ENCODE results near the gene DLGAP1. TPM values are rescaled to one million over a fixed set of nuclear protein-coding genes. Genes with fewer than 3 reads are reported as not detected.

Gene DLGAP1
- total and polyA plus RNA-seq, 2 experiments from 2014 or later: 3.1 to 6.5 TPM

DNA sequence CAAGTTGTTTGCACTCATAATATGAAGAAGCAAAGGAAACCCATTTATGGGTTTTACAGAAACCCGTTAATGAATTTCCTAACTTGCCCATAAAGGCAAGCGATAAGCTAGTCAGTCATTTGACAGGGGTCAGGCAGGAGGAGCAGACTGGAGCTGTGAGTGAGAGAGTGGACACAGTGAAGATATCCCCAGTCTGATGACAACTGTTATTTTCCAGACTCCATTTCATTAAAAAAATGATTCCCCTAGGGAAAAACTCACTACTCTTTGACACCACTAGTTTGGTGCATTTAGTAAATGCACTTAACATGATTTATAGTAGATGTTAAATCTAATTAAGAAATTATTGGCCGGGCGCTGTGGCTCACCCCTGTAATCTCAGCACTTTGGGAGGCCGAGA is 924.3 kb downstream of the DLGAP1 start:
- Histone ChIP-seq H3K36me3 (replicated peaks; ENCODE audit: insufficient read depth, low read depth) (no peaks in the 10 kb centered on the region), H3K9me3 (ENCODE audit: low read depth) (no peaks in the 10 kb centered on the region), H3K4me3 (no peak overlapping the region), H4K20me1 (ENCODE audit: insufficient read depth, poor library complexity, severe bottlenecking) (no peaks in the 10 kb centered on the region), H3K27ac (no peak overlapping the region), H3K4me1 (ENCODE audit: insufficient read depth) (peaks cover 7% of the 10 kb centered on the region), H3K79me2 (no peaks in the 10 kb centered on the region), H3K27me3 (no peaks in the 10 kb centered on the region), H2AFZ (no peak overlapping the region), H3K4me2 (no peak overlapping the region), H3K9me2 (replicated peaks; ENCODE audit: insufficient read depth) (no peaks in the 10 kb centered on the region)
- WGBS (ENCODE audit: low lambda C conversion rate, missing lambda C conversion rate): 56% methylated on average over 5 of the region's 5 CpGs
- TF ChIP-seq CTCF (IDR thresholded peaks at IDR 0.05; ENCODE audit: poor library complexity): no peak
- DNase-seq (ENCODE audit: low spot score): no peak

DNA sequence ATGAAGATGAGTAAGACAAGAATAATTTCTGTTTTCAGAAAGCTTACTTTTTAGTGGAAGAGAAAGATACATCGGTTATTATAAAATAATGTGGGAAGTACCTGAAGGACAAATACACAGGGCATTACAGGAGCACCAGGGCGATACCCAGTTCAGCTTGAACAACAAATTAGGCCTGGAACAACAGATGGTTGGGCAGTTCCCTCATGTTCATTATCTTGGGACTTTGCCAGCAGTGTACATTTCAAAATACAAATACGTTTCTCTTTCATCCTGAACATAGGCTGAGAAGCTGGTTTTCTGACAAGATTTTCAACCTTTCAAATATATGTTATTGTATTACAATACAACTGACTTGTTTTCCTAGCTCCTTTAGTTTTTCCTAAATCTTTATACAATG is 925.5 kb downstream of the DLGAP1 start:
- Histone ChIP-seq H3K9me3 (ENCODE audit: low read depth) (no peaks in the 10 kb centered on the region), H3K27me3 (no peaks in the 10 kb centered on the region), H3K4me2 (no peak overlapping the region), H3K36me3 (replicated peaks; ENCODE audit: insufficient read depth, low read depth) (no peaks in the 10 kb centered on the region), H4K20me1 (ENCODE audit: insufficient read depth, poor library complexity, severe bottlenecking) (no peaks in the 10 kb centered on the region), H3K9me2 (replicated peaks; ENCODE audit: insufficient read depth) (no peaks in the 10 kb centered on the region), H3K27ac (no peak overlapping the region), H2AFZ (no peak overlapping the region), H3K4me3 (no peak overlapping the region), H3K79me2 (no peaks in the 10 kb centered on the region), H3K4me1 (ENCODE audit: insufficient read depth) (peaks cover 8% of the 10 kb centered on the region)
- no peak for TF ChIP-seq CTCF (IDR thresholded peaks at IDR 0.05; ENCODE audit: poor library complexity)
- no peak for TF ChIP-seq EZH2 (IDR thresholded peaks at IDR 0.05; ENCODE audit: borderline replicate concordance)
- no peak for TF ChIP-seq EZH2phosphoT487 (IDR thresholded peaks at IDR 0.05; ENCODE audit: low read depth, severe bottlenecking, unreplicated experiment)
- 57% methylated on average over 3 of the region's 3 CpGs for WGBS (ENCODE audit: low lambda C conversion rate, missing lambda C conversion rate)
- no peak for DNase-seq (ENCODE audit: low spot score)

- no peaks in the 10 kb centered on the region for H4K20me1 ChIP-seq (ENCODE audit: insufficient read depth, poor library complexity, severe bottlenecking)
- TF ChIP-seq EZH2 (IDR thresholded peaks at IDR 0.05; ENCODE audit: borderline replicate concordance) (no peak), CTCF (IDR thresholded peaks at IDR 0.05; ENCODE audit: poor library complexity) (no peak), EZH2phosphoT487 (IDR thresholded peaks at IDR 0.05; ENCODE audit: low read depth, severe bottlenecking, unreplicated experiment) (no peak)
- WGBS (ENCODE audit: low lambda C conversion rate, missing lambda C conversion rate): 92% methylated on average over 3 of the region's 3 CpGs
- peaks cover 8% of the 10 kb centered on the region for H3K4me1 ChIP-seq (ENCODE audit: insufficient read depth)
- no peak overlapping the region for H3K27ac ChIP-seq
- H3K36me3 ChIP-seq (replicated peaks; ENCODE audit: insufficient read depth, low read depth): no peaks in the 10 kb centered on the region
- H2AFZ ChIP-seq: no peak overlapping the region
- no peaks in the 10 kb centered on the region for H3K9me3 ChIP-seq (ENCODE audit: low read depth)
- no peaks in the 10 kb centered on the region for H3K79me2 ChIP-seq
- no peak for DNase-seq (ENCODE audit: low spot score)
- no peaks in the 10 kb centered on the region for H3K9me2 ChIP-seq (replicated peaks; ENCODE audit: insufficient read depth)
- H3K4me3 ChIP-seq: no peak overlapping the region
- H3K27me3 ChIP-seq: no peaks in the 10 kb centered on the region
- no peak overlapping the region for H3K4me2 ChIP-seq
These were observed 926.0 kb downstream of the DLGAP1 start for GRCh38 chr18:3529077-3529476.

GRCh38 chr18:3528231-3528630 is 926.9 kb downstream of the DLGAP1 start:
- Histone ChIP-seq H3K9me3 (ENCODE audit: low read depth) (no peaks in the 10 kb centered on the region), H3K36me3 (replicated peaks; ENCODE audit: insufficient read depth, low read depth) (no peaks in the 10 kb centered on the region), H3K27ac (no peak overlapping the region), H3K4me2 (no peak overlapping the region), H4K20me1 (ENCODE audit: insufficient read depth, poor library complexity, severe bottlenecking) (no peaks in the 10 kb centered on the region), H3K79me2 (no peaks in the 10 kb centered on the region), H3K27me3 (no peaks in the 10 kb centered on the region), H3K9me2 (replicated peaks; ENCODE audit: insufficient read depth) (no peaks in the 10 kb centered on the region), H3K4me3 (no peak overlapping the region), H3K4me1 (ENCODE audit: insufficient read depth) (peaks cover 8% of the 10 kb centered on the region), H2AFZ (no peak overlapping the region)
- 83% methylated on average over 4 of the region's 4 CpGs for WGBS (ENCODE audit: low lambda C conversion rate, missing lambda C conversion rate)
- DNase-seq (ENCODE audit: low spot score): no peak
- TF ChIP-seq CTCF (IDR thresholded peaks at IDR 0.05; ENCODE audit: poor library complexity): no peak
- no peak for TF ChIP-seq EZH2 (IDR thresholded peaks at IDR 0.05; ENCODE audit: borderline replicate concordance)
- no peak for TF ChIP-seq EZH2phosphoT487 (IDR thresholded peaks at IDR 0.05; ENCODE audit: low read depth, severe bottlenecking, unreplicated experiment)
